Activated B cell treated with CpG ODN at 0.5 μM for 24 hours (primary cell): ENCODE data around the gene SCD5. TPM values are rescaled to one million over a fixed set of nuclear protein-coding genes. Genes with fewer than 3 reads are reported as not detected.

Experiments
- ATAC-seq: fragments of 200-7000 bp; cut with Tn5 transposase; one replicate; pipeline ENCODE4 v1.10.0; 2021; ENCODE audit warnings: low read depth, mild to moderate bottlenecking, moderate library complexity
- CTCF ChIA-PET: fragments of 350-600 bp; sonication (Branson Sonifier 250); formaldehyde crosslinking; loops from one replicate; lab custom pipeline; 2021; ENCODE audit warnings: antibody characterized with exemption; lab: Charles Lee
- POLR2A ChIA-PET: fragments of 350-600 bp; sonication (Branson Sonifier 250); formaldehyde crosslinking; loops from one replicate; lab custom pipeline; 2021; ENCODE audit warnings: antibody characterized with exemption; lab: Charles Lee
- DNase-seq: peaks from one replicate; pipeline ENCODE4 v3.0.0; 2022
- H3K27ac Mint-ChIP-seq: one replicate; pipeline ENCODE4 v1.8.0; 2020; ENCODE audit warnings: mixed read lengths
- H3K27me3 Mint-ChIP-seq: one replicate; pipeline ENCODE4 v1.8.0; 2021; ENCODE audit warnings: mixed read lengths
- H3K36me3 Mint-ChIP-seq: one replicate; pipeline ENCODE4 v1.8.0; 2021; ENCODE audit warnings: low read depth, mixed read lengths
- H3K4me1 Mint-ChIP-seq: one replicate; pipeline ENCODE4 v1.8.0; 2021; ENCODE audit warnings: mixed read lengths
- H3K4me3 Mint-ChIP-seq: one replicate; pipeline ENCODE4 v1.8.0; 2020; ENCODE audit warnings: mild to moderate bottlenecking, mixed read lengths
- H3K9me3 Mint-ChIP-seq: one replicate; pipeline ENCODE4 v1.8.0; 2020; ENCODE audit warnings: mixed read lengths
- CTCF ChIP-seq: fragments of 200-600 bp; IDR thresholded peaks from one replicate; pipeline ENCODE4 v1.8.0; 2022; ENCODE audit warnings: antibody characterized with exemption, mild to moderate bottlenecking
- intact Hi-C: fragments of 100-400 bp; cut with micrococcal nuclease; formaldehyde crosslinking; loops from one replicate; pipeline ENCODE4 v1.15.1; 2024
- total RNA-seq: library from RNA; stranded (reverse); gene quantifications from 2 replicates; pipeline ENCODE4 v1.2.3, GENCODE V29; 2022

The SCD5 gene
- total RNA-seq, 1 donor from 2014 or later: not detected

DNA sequence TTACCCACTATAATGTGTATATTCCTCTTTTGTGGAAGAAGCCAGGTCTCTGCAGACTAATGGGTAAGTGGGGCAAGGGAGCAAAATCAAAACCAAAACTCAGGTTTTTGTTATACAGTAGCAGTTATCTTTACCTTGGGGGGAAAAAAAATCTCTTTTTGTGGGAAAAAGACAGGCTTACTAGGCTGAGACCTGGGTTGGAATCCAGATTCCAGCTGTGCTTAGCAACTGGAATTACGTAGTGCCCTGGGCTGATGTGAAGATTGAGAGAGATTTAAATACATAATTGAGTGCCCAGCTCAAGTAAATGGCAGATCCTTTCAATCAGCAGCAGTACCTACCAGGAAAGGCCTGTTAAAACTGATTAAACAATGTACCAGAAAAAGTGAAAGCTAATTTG, 15.4 kb upstream of the SCD5 start:
- H3K27me3 Mint-ChIP-seq: no peaks in the 10 kb centered on the region
- intact Hi-C loops: no loop called here
- peaks cover 24% of the 10 kb centered on the region for H3K36me3 Mint-ChIP-seq
- ChIA-PET POLR2A (no interaction called here), CTCF (no interaction called here)
- H3K4me1 Mint-ChIP-seq: no peaks in the 10 kb centered on the region
- no peak for DNase-seq
- no peaks in the 10 kb centered on the region for H3K9me3 Mint-ChIP-seq
- no peak overlapping the region for H3K4me3 Mint-ChIP-seq
- no peak overlapping the region for H3K27ac Mint-ChIP-seq
- no peak for TF ChIP-seq CTCF
- ATAC-seq: no peak

DNA sequence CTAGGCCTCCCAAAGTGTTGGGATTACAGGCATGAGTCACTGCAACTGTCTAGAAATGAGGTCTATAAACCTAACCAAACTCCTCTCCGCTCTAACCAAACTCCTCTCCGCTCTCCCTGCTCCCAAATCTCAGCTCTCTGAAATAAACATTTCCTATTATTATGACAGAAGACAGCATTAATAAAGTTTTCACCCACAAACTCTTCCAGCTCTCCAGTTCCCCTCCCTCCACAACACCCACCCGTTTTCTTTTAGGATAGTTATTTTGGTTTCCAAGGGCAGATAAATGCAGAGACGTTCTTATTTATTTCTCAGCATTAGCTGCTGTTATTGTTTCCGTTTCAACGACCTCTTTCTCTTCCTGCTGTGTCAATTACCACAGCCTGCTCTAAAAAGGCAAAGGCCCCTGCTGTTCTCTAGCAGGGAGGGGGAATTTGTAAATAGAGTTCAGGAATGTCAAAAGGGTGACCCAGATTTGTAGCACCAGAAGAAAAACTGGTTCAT, 13.3 kb upstream of the SCD5 start:
- Mint-ChIP-seq H3K4me3 (no peak overlapping the region), H3K27me3 (peaks cover 3% of the 10 kb centered on the region), H3K9me3 (no peaks in the 10 kb centered on the region), H3K4me1 (no peaks in the 10 kb centered on the region), H3K36me3 (peaks cover 4% of the 10 kb centered on the region), H3K27ac (no peak overlapping the region)
- no peak for DNase-seq
- TF ChIP-seq CTCF: no peak
- intact Hi-C loops: no loop called here
- ChIA-PET CTCF (no interaction called here), POLR2A (no interaction called here)
- no peak for ATAC-seq

GRCh38 chr4:82811392-82811791, 12.8 kb upstream of the SCD5 start:
- TF ChIP-seq CTCF: no peak
- H3K9me3 Mint-ChIP-seq: no peaks in the 10 kb centered on the region
- CTCF ChIA-PET: no interaction called here
- no peak overlapping the region for H3K4me3 Mint-ChIP-seq
- no peak overlapping the region for H3K27ac Mint-ChIP-seq
- intact Hi-C loops: no loop called here
- no peak for ATAC-seq
- no peak for DNase-seq
- H3K4me1 Mint-ChIP-seq: no peaks in the 10 kb centered on the region
- peaks cover 3% of the 10 kb centered on the region for H3K27me3 Mint-ChIP-seq
- POLR2A ChIA-PET: no interaction called here
- peaks cover 3% of the 10 kb centered on the region for H3K36me3 Mint-ChIP-seq

GRCh38 chr4:82810176-82810575, 11.6 kb upstream of the SCD5 start:
- Mint-ChIP-seq H3K27me3 (peaks cover 3% of the 10 kb centered on the region), H3K27ac (no peak overlapping the region), H3K4me1 (no peaks in the 10 kb centered on the region), H3K4me3 (no peak overlapping the region), H3K9me3 (no peaks in the 10 kb centered on the region), H3K36me3 (peaks cover 2% of the 10 kb centered on the region)
- intact Hi-C loops: no loop called here
- TF ChIP-seq CTCF: no peak
- POLR2A ChIA-PET: no interaction called here
- ATAC-seq (no peak), DNase-seq (no peak)
- CTCF ChIA-PET: no interaction called here

DNA sequence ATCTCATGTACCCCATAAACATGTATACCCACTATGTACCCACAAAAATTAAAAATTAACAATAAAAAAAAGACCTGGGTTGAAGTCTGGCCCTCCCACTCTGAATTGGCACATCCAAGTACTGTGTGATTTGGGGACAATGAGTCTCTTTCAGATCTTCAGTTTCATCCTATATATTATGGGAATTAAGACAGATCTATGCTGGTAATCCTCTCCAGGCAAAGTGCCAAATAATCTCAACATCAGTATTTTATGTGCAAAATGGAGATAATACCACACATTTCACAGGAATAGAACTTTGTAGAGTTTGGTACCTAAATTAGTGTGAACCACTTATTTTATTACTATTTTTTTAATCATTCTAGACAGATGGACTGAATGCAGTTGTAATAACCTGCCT, 11.0 kb upstream of the SCD5 start:
- POLR2A ChIA-PET: no interaction called here
- Mint-ChIP-seq H3K36me3 (no peaks in the 10 kb centered on the region), H3K4me1 (no peaks in the 10 kb centered on the region), H3K9me3 (no peaks in the 10 kb centered on the region), H3K27me3 (peaks cover 3% of the 10 kb centered on the region), H3K27ac (no peak overlapping the region), H3K4me3 (no peak overlapping the region)
- DNase-seq: no peak
- ATAC-seq: no peak
- CTCF ChIA-PET: no interaction called here
- no peak for TF ChIP-seq CTCF
- intact Hi-C loops: no loop called here
